ENCODE data around the gene ATXN7L1.
"Not testable (repeated sequence)": the region's sequence is repeated elsewhere in the genome, so short reads cannot be mapped to it uniquely, and the experiment has no call there.

ATXN7L1 gene

DNA sequence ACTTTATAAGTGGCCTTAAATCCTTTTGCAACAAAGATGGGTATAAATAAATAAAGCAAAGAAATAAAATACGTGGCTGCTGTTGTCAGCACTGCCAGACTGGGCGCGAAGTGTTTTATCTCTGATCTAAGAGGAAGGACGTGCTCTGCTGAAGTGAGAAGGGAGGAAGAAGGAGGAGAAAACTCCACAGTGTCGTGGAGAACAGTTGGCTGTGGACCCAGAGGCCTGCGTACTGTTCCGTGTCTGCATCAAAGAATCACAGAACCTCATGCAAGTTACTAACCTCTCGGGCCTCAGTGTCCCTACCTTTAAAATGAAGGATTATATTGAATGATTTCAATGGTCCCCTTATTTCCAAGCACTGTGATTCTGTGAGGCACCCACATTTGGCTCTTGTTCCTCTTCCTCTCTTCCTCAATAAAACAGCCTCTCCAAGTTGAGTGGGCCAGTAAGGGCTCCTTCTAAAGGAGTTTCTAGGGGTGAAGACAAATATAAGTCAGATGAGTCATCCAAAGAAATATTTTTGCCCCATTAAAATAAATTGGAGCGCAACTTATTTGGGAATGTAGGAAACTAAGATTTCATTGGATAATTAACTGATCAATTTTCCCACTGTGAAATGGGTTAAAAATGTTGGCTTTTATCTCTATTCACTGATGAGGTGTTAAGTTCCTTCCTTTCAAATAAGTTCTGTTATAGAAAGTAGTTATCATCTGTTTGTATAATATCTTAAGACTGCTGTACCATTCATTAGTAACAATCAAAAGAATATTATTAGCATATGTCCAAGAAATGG is 168.2 kb downstream of the ATXN7L1 start:
- no peak for DNase-seq (ENCODE audit: low read depth in 2 of 2)

GRCh38 chr7:105707381-105707780 is 169.0 kb downstream of the ATXN7L1 start:
- DNase-seq (ENCODE audit: low read depth in 2 of 2): no peak

GRCh38 chr7:105705427-105705826 is 171.0 kb downstream of the ATXN7L1 start:
- no peak for DNase-seq (ENCODE audit: low read depth in 2 of 2)

- DNase-seq (ENCODE audit: low read depth in 2 of 2): no peak
Observed at GRCh38 chr7:105703207-105703930, 173.0 kb downstream of the ATXN7L1 start.

DNA sequence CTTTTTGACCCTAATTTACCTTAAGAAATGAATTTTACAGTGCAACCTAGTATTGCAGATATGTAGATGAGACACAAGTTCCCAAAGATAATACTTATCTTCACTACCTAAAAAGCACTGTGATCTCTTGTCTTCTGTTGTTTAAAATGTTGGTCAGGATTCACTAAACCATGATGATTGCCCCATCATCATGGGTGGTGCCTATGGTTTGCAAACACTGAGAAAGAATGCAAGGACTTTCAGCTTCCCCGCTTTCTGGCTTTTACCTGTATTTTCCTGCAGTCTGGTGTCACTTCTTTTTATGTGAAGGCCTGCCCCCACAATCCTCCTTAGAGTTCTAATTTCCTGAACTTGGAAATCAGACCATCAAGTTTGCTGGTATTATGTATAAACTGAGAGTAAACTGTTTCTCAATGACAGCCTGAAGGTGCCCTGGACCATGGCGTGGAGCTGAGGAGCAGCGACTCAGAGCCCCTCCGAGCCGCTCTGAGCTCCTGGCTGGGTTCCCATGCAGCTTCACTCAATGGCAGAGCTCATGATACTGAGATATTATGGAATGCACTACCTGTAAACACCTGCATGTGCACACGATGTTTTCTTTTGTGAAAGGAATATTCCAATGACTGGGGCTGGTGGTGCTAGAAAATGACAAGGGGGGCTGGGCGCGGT is 176.7 kb downstream of the ATXN7L1 start:
- DNase-seq (ENCODE audit: low read depth in 2 of 2): no peak

- no peak for DNase-seq (ENCODE audit: low read depth in 2 of 2)
Observed at GRCh38 chr7:105698531-105698930, 177.9 kb downstream of the ATXN7L1 start.

- DNase-seq (ENCODE audit: low read depth in 2 of 2): no peak
Observed at GRCh38 chr7:105697753-105698152, 178.6 kb downstream of the ATXN7L1 start.

- not testable (repeated sequence) for DNase-seq (ENCODE audit: low read depth in 2 of 2)
Observed at GRCh38 chr7:105697169-105697568, 179.2 kb downstream of the ATXN7L1 start.

GRCh38 chr7:105693576-105693975 is 182.8 kb downstream of the ATXN7L1 start:
- DNase-seq (ENCODE audit: low read depth in 2 of 2): no peak

DNA sequence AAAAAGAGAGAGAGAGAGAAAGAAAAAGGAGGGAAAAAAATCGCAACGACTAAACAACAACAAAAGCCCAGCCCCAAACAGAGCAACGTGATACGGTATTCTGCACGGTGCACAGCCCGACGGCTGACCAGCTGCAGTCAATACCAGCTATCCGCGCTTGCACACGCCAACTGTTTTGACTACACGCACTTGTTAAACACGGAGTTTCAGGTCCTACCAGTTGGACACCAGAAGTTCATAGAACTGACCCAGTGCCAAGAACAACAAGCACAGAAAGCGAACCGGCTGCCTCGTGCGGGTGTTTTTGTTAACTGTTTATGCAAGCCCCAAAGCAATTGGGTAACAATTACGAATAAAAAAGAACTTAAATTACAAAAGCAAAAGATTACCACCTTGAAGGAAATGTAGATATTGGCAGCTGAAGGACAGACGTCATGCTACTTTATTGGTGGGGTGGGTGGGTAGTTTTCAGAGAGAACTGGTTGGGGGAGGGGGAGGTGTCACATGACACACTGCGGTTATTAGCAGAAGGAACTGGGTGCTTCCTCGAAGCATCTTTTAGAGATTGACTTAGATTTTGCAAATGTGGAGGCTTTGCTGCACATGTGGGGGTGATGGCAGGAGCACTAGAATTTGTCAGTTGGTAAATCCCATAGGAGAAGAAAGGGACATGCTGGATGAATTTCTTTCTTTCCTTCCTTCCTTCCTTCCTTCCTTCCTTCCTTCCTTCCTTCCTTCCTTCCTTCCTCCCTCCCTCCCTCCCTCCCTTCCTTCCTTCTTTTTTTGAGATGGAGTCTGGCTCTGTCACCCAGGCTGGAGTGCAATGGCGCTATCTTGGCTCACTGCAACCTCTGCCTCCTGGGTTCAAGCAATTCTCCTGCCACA is 184.5 kb downstream of the ATXN7L1 start:
- DNase-seq (ENCODE audit: low read depth in 2 of 2): peak in 1 of 2 donors; percentile 24

- no peak for DNase-seq (ENCODE audit: low read depth in 2 of 2)
Observed at GRCh38 chr7:105691082-105691679, 185.2 kb downstream of the ATXN7L1 start.

DNA sequence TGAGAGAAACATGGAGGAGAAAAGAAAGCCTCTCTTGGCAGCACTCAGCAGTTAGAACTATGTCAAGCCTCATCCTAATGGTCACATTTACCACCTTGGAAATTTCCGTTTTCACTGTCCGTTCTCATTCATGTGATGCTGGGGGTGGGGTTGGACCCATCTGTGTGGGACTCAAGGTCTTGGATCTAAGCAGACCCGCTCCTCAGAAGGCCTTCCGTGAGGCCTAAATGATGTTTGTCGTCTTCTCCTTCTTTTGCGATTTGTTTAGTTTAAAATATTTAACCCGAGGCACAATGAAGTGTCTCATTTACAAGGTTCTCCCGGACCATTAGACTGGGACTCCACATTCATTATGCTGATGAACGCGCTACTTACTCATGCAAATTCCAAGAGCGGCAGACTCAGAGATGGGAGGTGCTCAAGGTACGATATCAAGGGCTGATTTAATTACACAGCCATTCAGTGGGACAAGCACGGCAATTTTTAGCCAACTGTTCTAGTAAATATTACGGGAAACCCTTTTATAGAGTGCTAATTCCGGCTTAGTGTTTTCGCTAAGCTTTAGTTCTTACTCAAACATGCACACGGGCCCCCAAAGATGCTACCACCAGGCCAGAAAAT is 186.0 kb downstream of the ATXN7L1 start:
- DNase-seq (ENCODE audit: low read depth in 2 of 2): no peak

DNA sequence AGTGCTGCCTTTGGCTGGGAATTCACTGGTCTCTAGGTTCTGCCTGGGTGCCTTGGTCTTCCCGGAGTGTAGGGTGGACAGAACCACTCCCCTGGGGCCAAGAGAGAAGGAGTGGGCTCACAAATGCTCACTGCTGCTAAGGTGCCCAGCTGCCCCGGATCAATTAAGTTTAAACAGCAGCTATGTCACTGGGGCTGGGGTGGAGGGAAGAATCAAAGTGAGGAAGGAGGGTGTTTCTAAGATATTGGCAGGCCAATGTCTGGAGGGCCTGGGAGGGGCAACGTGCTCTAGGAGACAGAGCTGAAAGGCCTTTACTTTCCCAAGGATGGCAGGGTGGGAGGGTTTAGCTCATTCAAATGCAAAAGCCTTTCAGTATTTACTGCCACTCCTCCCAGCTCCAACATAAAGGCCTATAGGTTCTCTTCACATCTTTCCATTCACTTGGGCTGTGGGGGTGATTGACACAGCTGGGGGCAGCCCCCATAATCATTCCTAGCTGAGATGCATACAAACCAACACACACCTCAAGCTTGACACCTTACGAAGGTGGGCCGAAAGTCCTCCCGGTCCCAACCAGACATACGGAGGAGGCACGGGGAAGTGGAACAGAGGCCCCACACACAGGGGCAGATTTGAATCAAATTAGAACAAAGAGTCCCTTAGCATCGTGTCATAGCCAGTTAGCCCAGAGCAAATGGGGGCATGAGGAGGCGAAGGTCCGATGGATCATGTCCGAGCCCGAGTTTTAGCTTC is 187.2 kb downstream of the ATXN7L1 start:
- DNase-seq (ENCODE audit: low read depth in 2 of 2): no peak

DNA sequence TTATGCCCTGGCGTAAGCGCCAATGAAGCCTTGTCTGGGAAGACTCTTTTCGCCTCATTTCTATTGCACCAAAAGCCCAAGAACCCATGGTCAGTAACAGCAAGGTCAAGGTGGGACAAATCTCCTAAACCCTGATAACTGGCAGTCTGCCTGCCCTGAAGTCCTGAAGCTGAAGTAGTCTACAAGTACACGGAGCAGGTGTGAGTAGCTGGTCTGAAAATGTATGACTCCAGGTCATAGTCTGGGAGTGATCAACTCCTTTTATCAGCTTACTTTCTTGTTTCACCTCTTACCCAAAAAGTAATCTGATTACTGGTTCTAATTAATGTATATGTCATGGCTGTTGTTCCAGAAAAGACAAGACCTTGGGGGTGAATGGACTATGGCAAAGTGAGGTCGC is 187.8 kb downstream of the ATXN7L1 start:
- DNase-seq (ENCODE audit: low read depth in 2 of 2): no peak

GRCh38 chr7:105685161-105685560 is 191.2 kb downstream of the ATXN7L1 start:
- DNase-seq (ENCODE audit: low read depth in 2 of 2): no peak

DNA sequence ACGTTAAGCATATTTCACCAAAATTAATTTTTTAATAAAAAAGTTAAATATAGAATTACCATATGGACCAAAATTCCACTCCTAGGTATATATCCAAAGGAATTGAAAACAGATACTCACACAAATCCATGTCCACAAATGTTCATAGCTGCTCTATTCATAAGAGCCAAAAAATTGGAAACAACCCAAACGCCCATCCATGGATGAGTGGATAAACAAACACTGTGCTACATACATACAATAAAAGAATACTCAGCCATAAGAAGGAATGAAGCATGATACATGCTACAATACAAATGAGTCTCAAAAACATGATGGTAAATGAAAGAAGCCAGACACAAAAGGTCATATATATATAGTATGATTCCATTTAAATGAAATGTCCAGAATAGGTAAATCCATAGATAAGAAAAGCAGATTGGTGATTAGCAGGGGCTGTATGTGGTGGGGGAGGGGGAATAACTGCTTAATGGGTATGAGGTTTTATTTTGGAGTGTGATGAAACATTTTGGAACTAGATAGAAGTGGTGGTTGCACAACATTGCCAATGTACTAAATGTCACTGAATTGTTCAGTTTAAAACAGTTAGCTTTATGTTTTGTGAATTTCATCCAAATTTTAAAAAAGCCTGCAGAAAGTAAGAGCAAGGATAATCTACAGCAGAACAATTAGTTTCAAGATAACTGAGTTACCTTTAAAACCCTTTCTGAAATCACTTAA is 193.9 kb downstream of the ATXN7L1 start:
- no peak for DNase-seq (ENCODE audit: low read depth in 2 of 2)

DNA sequence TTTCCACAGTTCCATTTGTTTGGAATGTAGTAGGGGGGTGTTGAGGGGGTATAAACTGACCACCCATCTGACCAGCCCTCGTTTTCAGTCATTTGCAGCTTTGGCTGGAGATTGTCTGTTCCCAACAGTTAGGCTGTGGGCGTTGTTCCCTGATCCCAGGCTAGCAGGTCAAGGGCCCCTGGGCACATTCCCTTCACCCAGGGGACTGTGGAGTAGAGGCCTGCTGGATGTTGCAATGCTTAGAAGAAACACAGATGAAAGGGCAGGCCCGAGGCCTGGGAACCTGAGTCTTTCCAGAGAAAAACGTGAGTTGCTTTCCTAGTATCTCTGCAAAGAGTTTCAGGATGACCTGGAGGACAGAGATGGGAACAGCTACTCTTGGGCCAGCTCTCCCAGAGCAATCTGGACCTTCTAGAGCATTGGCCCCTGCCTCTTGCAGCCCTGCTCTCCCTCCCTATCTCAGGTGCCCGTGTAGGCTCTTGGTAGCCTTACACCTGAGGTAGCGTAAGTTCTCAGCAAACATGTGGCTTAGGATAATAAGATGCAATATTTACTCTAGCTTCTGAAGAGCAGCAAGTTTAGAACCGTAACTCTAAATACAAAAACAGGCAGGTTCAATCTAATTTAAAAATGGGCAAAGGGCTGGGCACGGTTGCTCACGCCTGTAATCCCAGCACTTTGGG is 195.8 kb downstream of the ATXN7L1 start:
- DNase-seq (ENCODE audit: low read depth in 2 of 2): no peak

GRCh38 chr7:105678811-105679495 is 197.4 kb downstream of the ATXN7L1 start:
- DNase-seq (ENCODE audit: low read depth in 2 of 2): no peak

Data from stimulated activated CD8-positive, alpha-beta memory T cell treated with anti-CD3 and anti-CD28 coated beads, Interleukin-2, amount 100 ng/mL, for 48 hours (primary cell).